AG09309 (cell line): ENCODE data around the gene EXT2.

Experiments used
- DNase-seq: peaks from one replicate; pipeline ENCODE4 v3.0.0-alpha.2; 2010; ENCODE audit warnings: low read depth
- H3K4me3 ChIP-seq: 2 replicates; pipeline ENCODE4 v1.5.1; 2011; ENCODE audit warnings: mild to moderate bottlenecking, low read depth, low read length, moderate library complexity; ENCODE audit not compliant: control insufficient read depth
- TF ChIP-seq, protein P1 (sequence below): IDR thresholded peaks from 2 replicates; pipeline ENCODE4 v1.5.1; 2011; ENCODE audit warnings: mild to moderate bottlenecking, low read depth, low read length, inconsistent platforms; ENCODE audit not compliant: insufficient read depth, control insufficient read depth; ENCODE audit errors: missing control alignments

Gene EXT2

DNA sequence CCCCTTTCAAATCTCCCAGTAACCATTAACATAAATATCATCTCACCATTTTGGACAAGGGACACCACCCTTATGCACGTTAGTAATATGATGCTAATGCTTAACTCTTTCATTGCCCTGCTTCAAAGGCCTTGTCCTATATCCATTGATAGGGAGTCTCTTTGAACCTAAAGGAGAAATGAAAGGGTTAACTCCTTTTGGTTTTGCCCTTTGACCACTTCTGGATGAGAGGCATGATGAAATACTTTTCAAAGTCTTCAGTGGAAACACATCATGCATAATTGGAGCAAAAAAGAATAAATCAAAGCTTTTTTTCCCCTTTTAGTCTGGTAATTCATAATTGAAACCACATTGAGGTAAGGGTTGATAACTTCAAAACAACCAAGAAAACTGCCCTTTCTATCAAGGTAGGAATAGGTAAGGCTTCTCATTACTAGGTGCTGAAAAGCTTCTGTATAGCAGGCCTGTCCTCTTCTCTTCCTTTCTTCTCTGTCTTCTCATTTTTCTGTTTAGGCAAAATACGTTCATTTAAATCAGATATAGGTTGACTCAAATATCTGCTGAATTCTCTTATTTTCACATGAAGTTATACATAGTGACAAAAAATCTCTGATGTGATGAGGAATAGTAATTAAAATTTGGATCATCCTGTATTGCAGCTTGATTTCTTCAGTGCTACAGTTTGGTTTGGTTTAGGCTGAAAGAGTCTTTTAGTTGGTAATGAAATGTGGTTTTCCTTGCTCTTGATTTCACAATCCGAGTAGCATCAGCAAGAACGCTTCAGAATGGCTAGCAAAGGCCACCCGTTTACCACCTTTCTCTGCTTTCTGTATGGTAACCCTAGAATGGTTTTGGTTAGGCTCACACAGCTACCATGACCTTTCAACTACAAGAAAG lies 94.8 kb downstream of the EXT2 start:
- TF ChIP-seq, protein P1, sequence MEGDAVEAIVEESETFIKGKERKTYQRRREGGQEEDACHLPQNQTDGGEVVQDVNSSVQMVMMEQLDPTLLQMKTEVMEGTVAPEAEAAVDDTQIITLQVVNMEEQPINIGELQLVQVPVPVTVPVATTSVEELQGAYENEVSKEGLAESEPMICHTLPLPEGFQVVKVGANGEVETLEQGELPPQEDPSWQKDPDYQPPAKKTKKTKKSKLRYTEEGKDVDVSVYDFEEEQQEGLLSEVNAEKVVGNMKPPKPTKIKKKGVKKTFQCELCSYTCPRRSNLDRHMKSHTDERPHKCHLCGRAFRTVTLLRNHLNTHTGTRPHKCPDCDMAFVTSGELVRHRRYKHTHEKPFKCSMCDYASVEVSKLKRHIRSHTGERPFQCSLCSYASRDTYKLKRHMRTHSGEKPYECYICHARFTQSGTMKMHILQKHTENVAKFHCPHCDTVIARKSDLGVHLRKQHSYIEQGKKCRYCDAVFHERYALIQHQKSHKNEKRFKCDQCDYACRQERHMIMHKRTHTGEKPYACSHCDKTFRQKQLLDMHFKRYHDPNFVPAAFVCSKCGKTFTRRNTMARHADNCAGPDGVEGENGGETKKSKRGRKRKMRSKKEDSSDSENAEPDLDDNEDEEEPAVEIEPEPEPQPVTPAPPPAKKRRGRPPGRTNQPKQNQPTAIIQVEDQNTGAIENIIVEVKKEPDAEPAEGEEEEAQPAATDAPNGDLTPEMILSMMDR, result no peak
- peak; percentile 27 for DNase-seq
- no peak overlapping the region for H3K4me3 ChIP-seq

DNA sequence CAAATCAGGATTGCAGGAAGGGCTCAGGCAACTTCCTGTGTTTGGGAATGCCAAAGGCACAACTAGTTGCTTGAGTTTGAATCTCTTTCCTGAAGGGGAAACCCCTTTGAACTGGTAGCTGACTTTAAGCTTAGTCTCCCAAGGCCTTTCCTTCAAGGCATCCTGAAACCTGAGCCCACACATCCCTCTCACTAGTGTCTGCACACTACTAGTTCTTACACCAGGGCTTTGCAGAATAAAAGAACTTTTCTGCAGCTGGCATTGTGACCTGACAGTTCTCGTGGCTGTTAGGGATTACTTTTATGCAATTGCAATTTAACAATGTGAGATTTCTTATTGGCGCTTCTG lies 95.4 kb downstream of the EXT2 start:
- no peak for DNase-seq
- TF ChIP-seq, protein P1, result no peak
- H3K4me3 ChIP-seq, result no peak overlapping the region

DNA sequence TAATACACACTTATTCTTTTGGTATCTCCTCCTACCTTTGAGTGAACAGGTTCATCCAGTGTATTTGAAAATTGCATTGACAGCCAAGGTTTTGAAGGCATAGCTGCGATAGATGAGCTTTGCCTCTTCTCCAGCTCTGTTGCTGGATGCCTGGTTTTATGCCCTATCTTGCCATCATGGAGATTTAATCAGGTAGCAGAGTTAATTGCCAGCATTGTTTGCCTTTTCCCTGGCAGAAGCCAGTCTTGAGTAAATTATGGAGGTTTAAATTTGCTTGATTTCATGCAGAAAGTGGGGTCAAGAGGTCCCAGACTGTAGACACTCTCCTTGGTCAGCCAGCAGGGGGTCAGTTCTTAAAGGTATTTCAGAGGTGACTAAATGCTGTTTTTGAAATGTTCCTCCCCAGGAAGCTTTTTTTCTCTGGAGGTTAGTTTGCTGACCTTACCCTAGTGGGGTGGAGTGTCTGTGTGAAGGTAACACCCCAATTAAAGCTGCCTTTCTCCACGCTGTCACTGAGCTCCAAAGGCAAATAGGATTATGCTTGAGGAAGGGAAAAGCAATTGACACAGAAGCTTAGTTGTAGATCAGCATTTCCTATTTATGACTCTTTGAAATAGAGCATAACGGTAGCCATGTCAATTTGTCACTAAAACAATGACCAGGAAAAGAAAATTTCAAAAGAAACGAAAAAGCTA lies 96.0 kb downstream of the EXT2 start:
- H3K4me3 ChIP-seq, result no peak overlapping the region
- TF ChIP-seq, protein P1, result no peak
- no peak for DNase-seq

DNA sequence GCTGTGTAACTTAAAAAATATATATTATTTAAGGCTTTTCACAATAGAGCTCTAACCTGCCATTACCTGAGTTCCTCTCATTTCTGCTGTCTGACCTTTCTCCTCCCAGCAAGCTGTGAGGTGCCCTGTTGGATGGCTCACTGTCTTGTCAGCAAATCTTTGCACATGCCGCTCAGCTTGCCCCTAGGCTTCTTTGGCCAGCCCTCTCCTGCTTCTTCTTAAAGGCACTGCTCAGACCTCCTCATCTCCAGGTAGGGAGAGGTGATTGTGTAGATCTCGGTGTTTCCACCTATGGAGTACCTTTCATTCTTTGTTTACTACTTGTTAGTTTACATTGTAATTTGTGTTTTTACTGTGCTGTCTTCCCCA lies 96.5 kb downstream of the EXT2 start:
- H3K4me3 ChIP-seq, result no peak overlapping the region
- TF ChIP-seq, protein P1, result no peak
- no peak for DNase-seq

DNA sequence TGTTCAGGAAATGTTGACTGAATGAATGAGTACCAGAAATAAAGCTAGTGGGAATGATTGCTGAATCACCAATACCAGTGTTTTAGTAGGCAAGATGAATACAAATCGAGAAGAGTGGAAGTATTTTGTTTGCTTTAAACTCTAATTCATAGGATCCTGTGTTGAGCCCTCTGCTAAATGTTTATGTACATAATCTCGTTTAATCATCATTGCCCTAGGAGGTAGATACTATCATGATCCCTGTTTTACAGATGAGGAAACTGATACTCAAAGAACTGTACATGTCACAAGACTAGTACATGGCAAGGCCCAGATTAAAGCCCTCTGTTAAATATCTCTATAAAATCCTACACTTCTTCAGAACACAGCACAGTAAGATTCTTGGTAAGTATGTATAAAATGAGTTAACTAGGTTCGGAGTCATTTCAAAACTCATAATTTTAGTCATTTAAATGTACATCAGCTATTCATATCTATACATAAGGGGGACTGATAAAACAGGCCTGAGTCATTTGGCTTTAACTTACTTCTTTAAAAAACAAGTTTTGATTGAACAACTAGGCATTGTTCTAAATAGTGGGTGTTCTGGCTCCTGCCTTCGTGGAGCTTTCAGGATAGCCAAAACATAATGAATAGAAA lies 97.1 kb downstream of the EXT2 start:
- H3K4me3 ChIP-seq, result no peak overlapping the region
- no peak for DNase-seq
- TF ChIP-seq, protein P1, result no peak

DNA sequence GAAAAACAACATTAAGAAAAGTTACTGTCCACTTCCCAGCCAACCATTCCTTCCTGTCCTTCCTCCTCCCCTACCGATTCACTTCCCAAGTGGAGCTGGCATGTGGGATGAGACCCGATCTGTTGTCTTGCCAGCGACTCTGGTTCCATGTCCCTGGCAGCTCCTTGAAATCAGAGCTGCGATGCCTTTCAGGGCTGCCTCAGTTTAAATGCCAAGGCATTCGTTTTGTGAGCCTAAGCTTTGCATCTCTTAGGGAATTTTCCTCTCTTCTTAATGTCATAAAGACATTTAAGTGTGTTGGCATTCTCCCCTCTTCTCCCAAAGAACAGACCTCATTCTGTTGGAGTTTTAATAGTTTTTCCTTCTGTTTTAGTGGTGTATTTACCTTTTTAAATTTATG lies 98.4 kb downstream of the EXT2 start:
- H3K4me3 ChIP-seq, result no peak overlapping the region
- TF ChIP-seq, protein P1, result no peak
- no peak for DNase-seq
